Stimulated activated CD8-positive, alpha-beta memory T cell treated with anti-CD3 and anti-CD28 coated beads, Interleukin-4, amount 100 ng/mL, for 4 hours (primary cell): Measurements from ENCODE around the gene GRID1.

ENCODE experiments used
- DNase-seq, 2 donors: peaks; one replicate each; pipeline ENCODE4 v3.0.0-alpha.2; 2020; ENCODE audit warnings: low read depth in 2 of 2, low spot score in 1 of 2

The GRID1 gene

GRCh38 chr10:85612378-85612775 is 754.2 kb downstream of the GRID1 start:
- DNase-seq = no peak

GRCh38 chr10:85611746-85612377 is 754.7 kb downstream of the GRID1 start:
- no peak for DNase-seq

GRCh38 chr10:85611093-85611740 is 755.4 kb downstream of the GRID1 start:
- no peak for DNase-seq

GRCh38 chr10:85610381-85611092 is 756.1 kb downstream of the GRID1 start:
- no peak for DNase-seq

DNA sequence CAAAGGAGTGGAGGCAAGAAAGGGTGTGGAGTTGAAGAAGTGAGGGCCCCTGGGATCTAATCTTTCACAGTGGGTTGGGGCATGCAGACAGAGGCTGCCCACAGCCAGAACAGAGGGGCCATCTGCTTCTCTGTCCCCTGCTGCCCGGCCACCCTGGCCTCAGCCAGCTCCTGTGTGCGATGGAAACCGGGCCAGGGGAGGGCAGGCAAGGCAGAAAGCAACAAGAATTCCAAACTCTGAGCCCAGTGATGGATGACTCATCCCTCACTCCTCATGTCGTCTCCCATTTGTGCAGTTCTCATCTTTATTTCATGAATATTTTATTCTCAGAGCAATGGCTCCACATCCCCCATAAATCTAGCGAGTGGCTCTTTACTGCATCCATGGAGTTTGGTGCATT is 757.1 kb downstream of the GRID1 start:
- no peak for DNase-seq

DNA sequence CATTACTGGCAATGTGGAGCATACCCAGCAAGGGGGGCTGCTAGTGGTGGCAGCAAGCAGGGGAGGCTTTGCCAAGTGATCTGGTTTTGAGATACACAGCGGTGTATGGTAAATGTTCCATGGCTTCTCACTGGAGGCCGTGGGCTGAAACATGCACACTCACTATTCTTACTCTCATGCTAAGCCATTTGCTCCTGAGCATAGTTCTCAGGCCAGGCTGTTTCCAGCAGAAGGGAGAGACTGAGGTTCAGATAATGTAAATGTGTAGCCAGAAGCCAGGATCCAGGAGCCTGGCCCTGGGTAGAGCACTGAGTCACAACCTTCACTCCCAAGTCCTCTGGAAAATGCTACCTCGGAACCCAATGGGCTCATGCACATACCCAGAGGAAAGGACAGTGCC is 757.9 kb downstream of the GRID1 start:
- no peak for DNase-seq

DNA sequence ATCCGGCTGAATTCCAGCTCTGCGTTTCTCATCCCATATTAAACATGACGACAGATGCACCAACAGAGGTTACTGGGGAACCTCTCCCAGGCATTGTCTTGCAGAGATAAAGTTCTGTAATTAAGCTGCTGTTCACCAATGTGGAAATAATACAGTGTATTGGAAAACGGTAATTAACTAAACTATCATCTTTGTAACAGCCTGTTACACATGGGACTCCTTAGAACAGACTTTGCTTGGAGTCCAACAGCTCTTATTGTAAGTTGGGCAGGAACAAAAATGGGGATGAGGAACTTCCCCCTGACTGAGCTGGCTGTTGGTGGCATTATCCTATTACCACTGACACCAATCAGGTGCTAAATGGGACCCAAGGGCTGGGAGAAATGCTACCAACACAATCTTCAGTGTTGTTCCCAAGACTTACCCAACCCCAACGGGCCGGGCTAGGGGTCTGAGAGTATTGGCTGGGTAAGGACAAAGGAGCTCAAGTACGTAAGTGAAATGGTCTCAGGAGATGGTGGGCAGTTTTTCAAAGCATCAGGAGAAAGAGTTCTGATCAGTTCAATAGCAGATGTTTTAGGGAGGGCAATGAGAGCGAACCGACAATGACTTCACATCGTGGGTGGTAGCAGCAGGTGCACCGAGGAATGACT is 759.4 kb downstream of the GRID1 start:
- no peak for DNase-seq

GRCh38 chr10:85606401-85606800 is 760.2 kb downstream of the GRID1 start:
- no peak for DNase-seq

- no peak for DNase-seq
These were observed 761.7 kb downstream of the GRID1 start for GRCh38 chr10:85604884-85605283.

- DNase-seq = no peak
These were observed 762.4 kb downstream of the GRID1 start for GRCh38 chr10:85604136-85604725.

- DNase-seq = no peak
These were observed 763.2 kb downstream of the GRID1 start for GRCh38 chr10:85603151-85603940.

GRCh38 chr10:85602713-85603112 is 763.9 kb downstream of the GRID1 start:
- DNase-seq = no peak

GRCh38 chr10:85602306-85602705 is 764.3 kb downstream of the GRID1 start:
- DNase-seq = no peak

DNA sequence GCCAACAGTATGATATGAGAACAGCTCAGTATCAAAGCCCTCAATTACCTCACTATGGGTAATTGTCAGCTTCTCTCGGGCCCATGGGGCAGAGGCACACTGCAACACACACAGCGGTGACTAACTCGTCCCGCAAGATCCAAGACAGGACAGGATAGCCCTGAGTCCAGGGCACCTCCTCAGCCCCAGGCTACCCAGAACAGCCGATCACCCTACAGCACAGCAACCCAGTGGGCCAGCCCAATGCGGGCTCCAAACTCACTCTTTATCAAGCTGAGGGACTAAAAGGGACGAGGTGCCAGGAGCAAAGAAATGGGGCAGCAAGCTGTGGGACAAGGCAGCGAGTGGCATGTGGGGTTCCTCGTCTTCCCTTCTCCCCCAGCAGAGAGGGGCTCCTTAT is 765.1 kb downstream of the GRID1 start:
- no peak for DNase-seq

DNA sequence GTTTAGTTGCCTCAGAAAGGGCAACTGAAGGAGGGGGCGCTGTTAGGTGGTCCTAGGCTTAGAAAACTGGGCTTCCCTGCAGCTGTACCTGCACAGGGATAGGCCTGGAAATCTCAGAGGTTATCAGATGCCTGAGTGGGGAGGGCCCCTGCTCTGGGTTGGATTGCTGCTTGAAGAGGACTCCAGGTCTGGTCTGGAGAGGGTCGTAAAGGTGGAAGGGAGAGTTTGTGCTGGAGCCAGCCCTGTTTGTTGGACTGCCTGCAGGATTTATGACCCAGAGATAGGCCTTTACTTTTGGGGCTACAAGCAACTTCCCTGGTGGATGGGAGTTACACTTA is 765.9 kb downstream of the GRID1 start:
- DNase-seq = no peak

- no peak for DNase-seq
These were observed 766.4 kb downstream of the GRID1 start for GRCh38 chr10:85600026-85600743.

DNA sequence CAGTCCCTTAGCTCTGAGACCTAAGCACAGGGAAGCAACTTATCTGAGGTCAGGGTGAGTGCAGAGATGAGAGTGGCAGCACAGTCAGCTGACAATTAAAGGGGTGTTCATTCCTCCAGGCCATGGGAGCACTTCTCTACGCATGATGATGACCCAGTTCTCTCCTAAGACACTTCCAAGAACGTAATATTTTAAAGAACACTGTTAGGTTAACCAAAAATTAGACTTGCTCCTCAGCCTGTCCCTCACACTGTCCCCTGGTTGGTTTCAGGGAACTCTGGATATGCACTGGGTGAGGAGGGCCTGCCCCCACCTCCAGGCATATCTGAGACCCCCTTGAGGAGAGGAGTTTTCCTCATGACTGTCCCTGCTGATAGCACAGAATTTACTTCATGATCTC is 767.5 kb downstream of the GRID1 start:
- DNase-seq = no peak

GRCh38 chr10:85598646-85599045 is 767.9 kb downstream of the GRID1 start:
- DNase-seq = no peak

GRCh38 chr10:85597006-85597405 is 769.6 kb downstream of the GRID1 start:
- no peak for DNase-seq

GRCh38 chr10:85596389-85596788 is 770.2 kb downstream of the GRID1 start:
- no peak for DNase-seq
